WTC11 (cell line): ENCODE measurements around the gene RBMS2.
"Not testable (repeated sequence)": the region's sequence is repeated elsewhere in the genome, so short reads cannot be mapped to it uniquely, and the experiment has no call there.

Experiments used
- CTCF ChIP-seq: fragments of 200-600 bp; IDR thresholded peaks from 2 replicates; pipeline ENCODE4 v1.8.0; 2022; ENCODE audit warnings: antibody characterized with exemption
- GRHL2 ChIP-seq: fragments of 250-450 bp; sonication (Bioruptor Pico); IDR thresholded peaks from 2 replicates; pipeline ENCODE4 v1.8.0; 2022; ENCODE audit warnings: mild to moderate bottlenecking, moderate library complexity; ENCODE audit not compliant: insufficient replicate concordance, severe bottlenecking
- IRF2 ChIP-seq: sonication (generic); formaldehyde crosslinking; IDR thresholded peaks from 2 replicates; pipeline ENCODE4 v1.8.0; 2022; ENCODE audit warnings: low read depth, missing genetic modification reagents, borderline replicate concordance
- NFATC4 ChIP-seq: fragments of 250-450 bp; sonication (Bioruptor Pico); IDR thresholded peaks from 2 replicates; pipeline ENCODE4 v1.9.0; 2021; ENCODE audit warnings: mild to moderate bottlenecking
- NFYB ChIP-seq: sonication (generic); formaldehyde crosslinking; conservative IDR thresholded peaks from 2 replicates; pipeline ENCODE4 v1.8.0; 2022; ENCODE audit warnings: low read depth, missing genetic modification reagents
- NR1H2 ChIP-seq: sonication (generic); formaldehyde crosslinking; IDR thresholded peaks from 2 replicates; pipeline ENCODE4 v1.9.0; 2021; ENCODE audit warnings: mild to moderate bottlenecking, moderate library complexity, missing genetic modification reagents
- SMAD3 ChIP-seq: sonication (generic); formaldehyde crosslinking; IDR thresholded peaks from 2 replicates; pipeline ENCODE4 v1.8.0; 2022; ENCODE audit warnings: missing genetic modification reagents, mild to moderate bottlenecking, borderline replicate concordance
- ZNF232 ChIP-seq: sonication (generic); formaldehyde crosslinking; IDR thresholded peaks from 2 replicates; pipeline ENCODE4 v1.8.0; 2022; ENCODE audit warnings: mild to moderate bottlenecking, missing genetic modification reagents
- ZNF512 ChIP-seq: sonication (generic); formaldehyde crosslinking; IDR thresholded peaks from 2 replicates; pipeline ENCODE4 v1.8.1; 2022; ENCODE audit warnings: missing genetic modification reagents, borderline replicate concordance
- TF ChIP-seq, protein P1 (sequence below): sonication (generic); formaldehyde crosslinking; IDR thresholded peaks from 2 replicates; pipeline ENCODE4 v1.8.1; 2022; ENCODE audit warnings: mild to moderate bottlenecking, moderate library complexity, missing genetic modification reagents
- TF ChIP-seq, protein P2 (sequence below): sonication (generic); formaldehyde crosslinking; IDR thresholded peaks from 2 replicates; pipeline ENCODE4 v1.8.0; 2022; ENCODE audit warnings: mild to moderate bottlenecking, missing genetic modification reagents

DNA sequence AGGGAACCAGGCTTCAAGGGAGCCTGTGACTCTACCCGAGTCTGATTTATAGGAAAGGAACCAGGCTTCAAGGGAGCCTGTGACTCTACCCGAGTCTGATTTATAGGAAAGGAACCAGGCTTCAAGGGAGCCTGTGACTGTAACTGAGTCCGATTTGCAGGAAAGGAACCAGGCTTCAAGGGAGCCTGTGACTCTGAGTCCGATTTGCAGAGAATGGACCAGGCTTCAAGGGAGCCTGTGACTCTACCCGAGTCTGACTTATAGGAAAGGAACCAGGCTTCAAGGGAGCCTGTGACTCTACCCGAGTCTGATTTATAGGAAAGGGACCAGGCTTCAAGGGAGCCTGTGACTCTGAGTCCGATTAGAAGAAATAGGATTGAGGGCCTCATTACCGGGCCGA lies 22.2 kb upstream of the RBMS2 start:
- TF ChIP-seq NR1H2 (CRISPR knock-in tag); CTCF; GRHL2 (CRISPR knock-in tag); NFYB (CRISPR knock-in tag); NFATC4 (CRISPR knock-in tag); SMAD3 (CRISPR knock-in tag); ZNF232 (CRISPR knock-in tag); IRF2 (CRISPR knock-in tag); ZNF512 (CRISPR knock-in tag): not testable (repeated sequence)
- TF ChIP-seq, protein P1, sequence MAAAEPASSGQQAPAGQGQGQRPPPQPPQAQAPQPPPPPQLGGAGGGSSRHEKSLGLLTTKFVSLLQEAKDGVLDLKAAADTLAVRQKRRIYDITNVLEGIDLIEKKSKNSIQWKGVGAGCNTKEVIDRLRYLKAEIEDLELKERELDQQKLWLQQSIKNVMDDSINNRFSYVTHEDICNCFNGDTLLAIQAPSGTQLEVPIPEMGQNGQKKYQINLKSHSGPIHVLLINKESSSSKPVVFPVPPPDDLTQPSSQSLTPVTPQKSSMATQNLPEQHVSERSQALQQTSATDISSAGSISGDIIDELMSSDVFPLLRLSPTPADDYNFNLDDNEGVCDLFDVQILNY (CRISPR knock-in tag) = not testable (repeated sequence)
- TF ChIP-seq, protein P2, sequence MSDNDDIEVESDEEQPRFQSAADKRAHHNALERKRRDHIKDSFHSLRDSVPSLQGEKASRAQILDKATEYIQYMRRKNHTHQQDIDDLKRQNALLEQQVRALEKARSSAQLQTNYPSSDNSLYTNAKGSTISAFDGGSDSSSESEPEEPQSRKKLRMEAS (CRISPR knock-in tag) = not testable (repeated sequence)
